SKM-1 treated with dmso at 0.1 percent for 144 hours (cell line): ENCODE results near the gene ARMH2.
A peak's percentile ranks its signal among the peaks of the same experiment; 100 is the strongest.

Experiments
- DNase-seq: peaks from one replicate; lab custom pipeline; 2025; ENCODE audit not compliant: unreplicated experiment; lab: John Stamatoyannopoulos, UW

The ARMH2 gene

DNA sequence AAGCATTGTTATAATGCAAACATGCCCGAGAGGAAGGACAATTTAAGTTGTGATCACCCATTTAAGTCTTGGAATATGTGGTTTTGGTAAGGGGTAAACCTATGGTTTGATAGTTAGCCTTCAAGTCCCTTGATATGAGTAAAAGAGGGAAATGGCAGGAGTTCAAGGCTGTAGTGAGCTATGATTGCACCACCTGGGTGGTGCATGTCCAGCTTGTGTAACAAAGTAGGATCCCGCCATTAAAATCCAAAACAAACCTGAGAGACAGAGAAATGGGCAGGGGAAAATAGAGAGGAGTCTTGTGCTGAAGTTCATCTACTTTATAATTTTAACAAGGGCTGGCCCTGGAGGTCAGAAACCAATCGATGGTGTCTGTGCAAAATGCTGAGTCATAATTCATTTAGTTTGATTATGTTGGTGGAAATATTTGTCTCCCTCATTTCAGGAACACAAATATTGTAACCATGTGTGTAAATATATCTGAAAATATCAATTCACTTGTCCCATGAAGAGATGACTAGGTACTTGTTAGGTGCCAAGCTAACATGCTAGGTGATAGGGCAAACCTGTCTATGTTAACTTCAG lies 23.2 kb upstream of the ARMH2 start:
- DNase-seq: no peak

DNA sequence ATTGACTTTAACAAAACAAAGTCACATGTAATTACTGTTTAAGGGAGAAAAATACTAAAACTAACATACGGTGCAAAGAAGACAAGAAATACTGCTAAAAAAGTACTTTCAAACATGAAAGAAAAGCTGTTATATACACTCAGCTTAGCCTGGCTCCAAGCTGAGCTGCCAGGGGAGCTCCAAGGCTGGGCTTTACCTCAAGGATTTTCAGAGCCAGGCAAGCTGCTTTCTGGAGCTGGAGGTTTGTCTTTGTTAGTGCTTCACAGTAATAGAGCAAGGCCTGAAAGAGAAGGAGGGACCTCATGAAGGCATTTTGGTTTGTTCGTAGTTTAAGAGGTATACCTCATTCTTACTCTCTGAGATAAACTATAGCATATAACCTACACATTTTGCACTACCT lies 19.6 kb upstream of the ARMH2 start:
- DNase-seq: no peak

DNA sequence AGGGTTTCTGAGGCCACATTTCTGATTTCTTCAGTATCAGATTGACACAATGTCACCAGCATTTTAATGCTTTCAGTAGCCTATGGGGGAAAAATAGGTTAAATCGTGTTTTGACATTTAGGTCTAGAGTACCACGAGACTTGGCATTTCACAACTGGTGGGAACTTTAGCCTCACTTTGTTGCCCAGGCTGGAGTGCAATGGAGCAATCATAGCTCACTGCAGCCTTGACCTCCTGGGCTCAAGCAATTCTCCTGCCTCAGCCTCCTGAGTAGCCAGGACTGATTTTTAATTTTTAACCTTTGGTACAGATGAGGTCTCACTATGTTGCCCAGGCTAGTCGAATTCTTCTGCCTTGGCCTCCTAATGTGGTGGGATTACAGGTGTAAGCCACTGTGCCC lies 11.0 kb upstream of the ARMH2 start:
- no peak for DNase-seq

DNA sequence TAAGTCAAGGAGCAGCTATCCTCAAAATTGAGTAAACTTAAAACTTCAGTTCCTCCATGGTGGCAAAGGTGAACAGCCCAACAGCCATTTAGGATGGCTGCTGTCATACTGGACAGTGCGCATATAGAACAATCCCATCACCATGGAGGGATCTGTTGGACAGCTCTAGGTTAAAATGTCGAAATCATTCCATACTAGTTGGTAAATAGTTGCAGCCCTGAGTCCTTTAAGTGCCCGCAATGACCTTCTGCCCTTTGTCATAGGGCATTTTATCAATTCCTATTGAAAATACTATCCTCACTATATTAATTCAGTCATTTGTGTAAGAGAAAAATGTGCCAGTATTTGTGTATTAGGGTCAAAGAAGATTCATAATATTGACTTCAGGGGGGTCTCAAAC lies 8.9 kb upstream of the ARMH2 start:
- no peak for DNase-seq

DNA sequence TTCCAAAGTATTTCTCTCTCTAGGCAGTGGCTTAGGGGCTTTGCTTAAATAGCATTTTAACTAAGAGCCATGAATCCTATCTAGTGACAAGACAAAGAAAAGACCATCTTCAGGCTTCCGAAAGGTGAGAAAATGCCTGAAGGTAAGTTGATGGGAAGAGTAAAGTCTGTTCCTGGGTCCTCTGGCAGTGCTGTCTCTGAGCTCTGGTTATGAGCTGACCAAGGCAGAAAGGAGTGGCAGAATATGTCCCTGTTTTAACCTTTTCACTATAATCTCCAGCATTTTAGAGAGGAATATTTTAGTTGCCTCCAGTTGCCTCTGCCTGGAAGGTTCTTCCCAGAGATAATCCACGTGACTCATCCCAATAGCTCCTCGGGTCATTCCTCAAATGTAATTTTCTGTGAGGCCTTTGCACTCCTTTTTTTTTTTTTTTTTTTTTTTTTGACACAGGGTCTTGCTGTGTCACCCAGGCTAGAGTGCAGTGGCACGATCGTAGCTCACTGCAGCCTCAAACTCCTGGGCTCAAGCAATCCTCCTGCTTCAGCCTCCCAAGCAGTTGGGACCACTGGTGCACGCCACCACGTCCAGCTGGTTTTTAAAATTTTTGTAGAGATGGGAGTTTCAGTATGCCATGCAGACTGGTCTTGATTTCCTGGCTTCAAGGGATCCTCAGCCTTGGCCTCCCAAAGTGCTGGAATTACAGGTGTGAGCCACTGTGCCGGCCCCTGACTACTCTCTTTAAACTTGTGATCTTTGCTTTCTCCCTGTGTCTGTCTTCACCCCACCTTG lies 3.7 kb upstream of the ARMH2 start:
- DNase-seq: no peak

DNA sequence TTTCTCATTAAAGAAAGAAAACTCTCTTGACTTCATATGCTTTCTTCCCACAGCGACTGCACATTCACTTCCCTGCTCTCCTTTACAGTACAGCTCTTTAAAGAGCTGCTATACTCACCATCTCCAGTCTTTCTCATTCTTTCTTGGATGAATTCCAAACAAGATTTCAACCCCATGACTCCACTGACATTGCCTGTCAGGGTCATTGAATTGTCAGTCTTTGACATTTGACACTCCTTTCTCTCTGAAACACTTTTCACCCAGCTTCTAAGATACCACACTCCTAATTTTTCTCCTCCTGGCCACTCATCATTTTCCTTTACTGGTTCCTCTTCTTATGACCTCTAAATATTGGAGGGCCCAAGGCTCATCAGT lies 811 bp upstream of the ARMH2 start:
- DNase-seq: no peak

DNA sequence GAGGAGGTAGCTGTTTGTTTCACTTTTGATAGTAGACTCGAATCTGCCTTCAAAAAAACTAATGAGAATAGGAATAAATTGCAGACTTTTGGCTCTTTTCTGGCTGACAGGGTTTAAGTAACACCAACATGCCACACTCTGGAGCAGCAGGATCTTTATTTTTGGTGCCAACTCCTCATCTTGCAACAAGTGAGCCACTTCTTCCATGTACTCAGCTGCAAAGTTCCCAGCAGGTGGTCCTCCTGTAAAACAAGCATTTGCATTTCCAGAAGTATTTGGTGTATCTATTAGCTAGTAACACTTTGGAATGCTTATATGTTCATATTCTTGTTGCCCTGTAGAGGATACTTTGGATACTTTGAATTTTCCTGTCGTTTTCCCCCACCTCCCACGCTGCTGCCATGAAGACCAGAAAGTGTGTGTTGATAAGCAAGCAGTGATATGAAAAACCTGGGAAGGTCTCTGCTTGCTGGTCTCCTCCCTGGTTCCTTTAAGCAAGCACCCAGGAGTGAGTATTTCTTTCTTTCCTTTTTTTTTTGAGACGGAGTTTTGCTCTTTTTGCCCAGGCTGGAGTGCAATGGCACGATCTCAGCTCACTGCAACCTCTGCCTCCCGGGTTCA lies 1.0 kb downstream of the ARMH2 start:
- no peak for DNase-seq

DNA sequence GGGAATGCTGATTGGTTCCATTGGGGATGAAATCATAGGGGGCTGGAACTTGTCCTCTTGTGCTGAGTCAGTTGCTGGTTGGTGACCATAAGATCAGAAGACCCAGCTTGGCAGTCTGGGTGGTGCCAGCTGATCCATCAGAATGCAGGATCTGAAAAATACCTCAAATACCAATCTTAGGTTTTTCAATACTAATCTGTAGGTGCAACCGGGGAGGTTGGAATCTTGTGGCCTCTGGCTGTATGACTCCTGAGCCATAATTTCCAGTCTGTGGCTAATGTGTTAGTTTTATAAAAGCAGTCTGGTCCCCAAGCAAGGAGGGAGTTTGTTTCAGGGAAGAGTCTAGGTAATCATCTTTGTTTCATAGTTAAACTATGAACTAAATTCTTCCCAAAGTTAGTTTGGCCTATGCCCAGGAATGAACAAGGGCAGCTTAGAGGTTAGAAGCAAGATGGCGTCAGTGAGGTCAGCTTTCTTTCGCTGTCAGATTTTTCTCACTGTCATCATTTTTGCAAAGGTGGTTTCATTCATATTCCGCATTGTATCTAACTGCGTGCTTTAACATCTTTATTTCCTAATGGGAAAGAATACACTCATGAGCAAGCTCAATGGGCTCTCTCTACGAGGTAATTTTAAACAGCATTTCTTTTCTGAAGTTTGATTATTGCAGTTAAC lies 2.0 kb downstream of the ARMH2 start:
- DNase-seq: no peak

DNA sequence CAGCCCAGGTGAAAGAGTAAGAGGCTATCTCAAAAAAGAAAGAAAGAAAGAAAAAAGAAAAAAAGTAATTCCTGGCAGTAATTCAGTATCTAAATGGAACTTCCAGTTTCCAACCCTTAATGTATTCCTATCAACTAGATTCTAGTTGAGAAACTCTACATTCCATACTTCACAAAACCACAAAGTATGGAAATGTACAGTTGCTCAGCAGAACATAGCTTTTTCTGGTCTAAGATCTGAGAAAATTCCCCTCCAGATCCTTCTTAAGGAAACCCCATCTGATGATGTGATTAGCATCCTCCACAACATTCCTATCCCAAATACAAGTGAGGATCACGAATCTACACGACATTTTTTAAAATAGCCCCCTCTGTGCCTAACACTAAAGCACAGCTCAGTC lies 3.6 kb downstream of the ARMH2 start:
- DNase-seq: no peak

DNA sequence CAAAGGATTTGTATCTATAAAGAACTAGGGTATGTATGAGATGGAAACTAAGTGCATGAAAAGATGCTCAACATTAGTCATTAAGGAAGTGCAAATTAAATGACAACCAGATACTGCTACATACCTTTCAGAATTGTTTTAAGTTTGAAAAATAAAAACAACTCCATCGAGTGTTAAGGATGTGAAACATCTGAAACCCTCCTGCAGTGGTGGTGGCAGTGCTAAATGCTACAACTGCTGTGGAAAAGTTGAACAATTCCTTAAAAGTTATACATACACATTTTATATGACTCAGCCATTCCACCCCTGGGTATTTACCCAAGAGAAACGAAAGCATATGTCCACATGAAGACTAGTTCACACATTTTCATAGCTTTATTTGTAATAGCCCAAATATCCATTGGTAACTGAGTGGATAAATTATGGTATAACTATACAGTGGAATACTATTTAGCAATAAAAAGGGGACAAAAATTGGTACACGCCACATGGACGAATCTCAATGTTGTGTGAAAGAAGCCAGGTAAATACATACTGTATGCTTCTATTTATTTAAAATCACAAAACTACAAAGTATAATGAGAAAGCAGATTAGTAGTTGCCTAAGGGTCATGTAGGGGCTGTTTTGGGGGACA lies 10.6 kb downstream of the ARMH2 start:
- DNase-seq: no peak

DNA sequence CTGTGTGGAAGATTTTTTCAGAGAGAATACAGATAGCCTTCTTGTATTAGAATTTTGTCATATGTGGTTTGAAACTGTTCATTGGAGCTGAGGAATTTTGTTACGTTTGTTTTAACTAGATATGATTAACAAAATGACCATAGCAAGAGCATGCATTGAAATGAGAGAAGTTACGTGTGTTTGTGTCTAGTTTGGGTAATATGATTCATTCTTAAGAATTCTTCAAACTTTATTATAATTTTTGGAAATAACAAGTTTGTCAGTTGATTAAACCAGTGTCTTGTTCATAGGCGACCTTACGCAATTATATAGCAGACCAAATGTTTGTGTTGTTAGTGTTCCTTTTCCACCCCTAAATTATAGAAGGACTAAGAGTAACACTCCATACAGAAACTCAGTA lies 18.5 kb downstream of the ARMH2 start:
- no peak for DNase-seq

DNA sequence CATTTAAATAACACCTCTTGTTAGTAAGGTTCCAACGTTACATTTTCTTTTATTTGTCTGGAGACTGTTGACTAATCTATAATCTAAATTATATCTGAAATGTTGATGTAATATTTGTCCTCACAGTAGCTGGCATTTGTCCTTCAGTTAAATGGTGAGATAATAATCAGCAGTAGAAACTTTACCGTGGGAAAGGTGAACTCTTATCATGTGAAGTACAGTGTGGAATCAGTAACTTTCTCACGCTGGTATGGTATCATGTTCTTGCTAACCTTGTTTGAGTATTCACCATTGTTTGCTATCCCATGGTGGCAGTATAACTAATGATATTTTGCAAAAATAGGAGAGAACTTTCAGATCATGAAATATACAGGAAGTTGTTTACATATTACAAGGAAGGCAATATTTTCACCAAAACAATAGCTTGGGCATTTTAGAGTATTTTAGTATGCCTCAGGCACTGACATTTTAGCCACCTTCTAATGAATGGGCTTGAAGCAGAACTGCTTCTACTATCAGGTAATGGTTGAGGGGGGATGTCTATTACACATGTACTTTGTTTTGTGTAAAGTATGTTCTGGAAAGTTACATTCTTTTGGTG lies 19.2 kb downstream of the ARMH2 start:
- no peak for DNase-seq

DNA sequence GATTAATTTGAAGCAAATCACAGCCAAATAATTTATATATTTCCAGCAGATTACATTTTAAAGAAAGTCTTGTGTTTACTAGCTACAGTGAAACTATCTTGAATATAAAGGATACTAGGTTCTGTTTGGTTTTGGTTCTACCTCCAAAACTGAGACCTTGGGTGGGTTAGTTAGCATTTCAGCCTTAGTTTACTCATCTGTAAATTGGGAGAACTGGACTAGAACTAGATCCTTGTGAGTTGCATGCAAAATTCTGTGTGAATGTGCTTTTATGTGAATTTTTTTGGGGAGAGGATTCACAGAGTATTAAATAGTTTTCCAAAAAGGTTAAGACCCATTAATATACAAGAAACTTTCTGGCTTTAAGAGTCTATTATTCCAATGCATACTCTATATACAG lies 19.8 kb downstream of the ARMH2 start:
- DNase-seq: no peak

DNA sequence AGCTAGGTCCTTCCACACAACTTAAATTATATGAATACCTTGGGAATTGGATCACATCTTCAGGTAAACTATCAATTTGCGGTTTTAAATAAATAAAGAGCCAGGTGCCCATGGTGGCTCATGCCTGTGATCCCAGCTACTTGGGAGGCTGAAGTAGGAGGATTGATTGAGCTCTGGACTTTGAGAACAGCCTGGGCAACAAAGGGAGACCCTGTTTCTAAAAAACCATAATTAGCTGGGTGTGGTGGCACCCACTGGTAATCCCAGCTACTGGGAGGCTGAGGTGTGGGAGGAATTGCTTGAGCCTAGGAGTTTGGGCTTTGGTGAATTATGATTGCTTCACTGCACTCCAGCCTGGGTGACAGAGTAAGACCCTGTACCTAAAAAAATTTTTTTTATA lies 20.6 kb downstream of the ARMH2 start:
- DNase-seq: no peak

DNA sequence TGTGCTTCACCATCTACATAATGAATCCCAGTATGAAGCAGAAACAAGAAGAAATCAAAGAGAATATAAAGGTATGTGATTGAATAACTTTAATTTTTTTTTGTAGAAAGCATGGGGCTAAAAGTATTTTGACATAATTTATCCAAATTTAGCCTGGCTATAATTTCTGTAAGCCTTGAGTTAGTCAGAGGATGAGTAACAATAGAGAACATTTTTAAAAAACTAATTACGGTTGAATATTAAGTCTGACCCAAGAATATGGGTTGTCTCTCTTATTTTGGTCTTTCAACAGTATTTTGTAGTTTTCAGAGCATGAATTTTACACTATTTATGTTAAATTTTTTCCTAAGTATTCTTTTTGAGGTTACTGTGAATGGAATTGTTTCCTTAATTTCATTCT lies 21.5 kb downstream of the ARMH2 start:
- DNase-seq: no peak

DNA sequence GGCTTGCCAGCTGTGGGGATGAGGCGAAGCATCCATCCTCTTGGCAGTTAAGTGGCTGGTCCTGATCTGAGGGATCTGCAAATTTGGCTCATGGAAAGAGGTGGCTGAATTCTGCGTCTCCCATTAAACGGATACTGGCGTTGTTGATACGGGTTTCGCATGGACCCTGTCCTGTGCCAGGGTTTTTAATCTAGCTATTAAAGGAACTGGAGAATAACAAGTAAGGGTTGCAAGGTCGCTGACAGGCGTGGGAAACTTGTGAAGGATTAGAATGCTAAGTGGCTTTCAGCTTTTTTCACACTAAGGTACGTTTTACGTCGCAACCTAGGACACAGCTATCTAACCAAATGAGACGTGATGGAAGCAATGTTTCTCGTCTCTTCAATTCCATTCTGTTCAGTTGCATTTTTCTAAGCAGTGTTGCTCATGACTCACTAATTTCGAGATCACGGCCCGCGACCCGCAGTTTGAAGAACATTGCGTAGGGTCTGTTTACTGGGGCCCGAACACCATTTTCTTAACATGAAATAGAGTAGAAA lies 23.1 kb downstream of the ARMH2 start:
- peak; percentile 14 for DNase-seq

DNA sequence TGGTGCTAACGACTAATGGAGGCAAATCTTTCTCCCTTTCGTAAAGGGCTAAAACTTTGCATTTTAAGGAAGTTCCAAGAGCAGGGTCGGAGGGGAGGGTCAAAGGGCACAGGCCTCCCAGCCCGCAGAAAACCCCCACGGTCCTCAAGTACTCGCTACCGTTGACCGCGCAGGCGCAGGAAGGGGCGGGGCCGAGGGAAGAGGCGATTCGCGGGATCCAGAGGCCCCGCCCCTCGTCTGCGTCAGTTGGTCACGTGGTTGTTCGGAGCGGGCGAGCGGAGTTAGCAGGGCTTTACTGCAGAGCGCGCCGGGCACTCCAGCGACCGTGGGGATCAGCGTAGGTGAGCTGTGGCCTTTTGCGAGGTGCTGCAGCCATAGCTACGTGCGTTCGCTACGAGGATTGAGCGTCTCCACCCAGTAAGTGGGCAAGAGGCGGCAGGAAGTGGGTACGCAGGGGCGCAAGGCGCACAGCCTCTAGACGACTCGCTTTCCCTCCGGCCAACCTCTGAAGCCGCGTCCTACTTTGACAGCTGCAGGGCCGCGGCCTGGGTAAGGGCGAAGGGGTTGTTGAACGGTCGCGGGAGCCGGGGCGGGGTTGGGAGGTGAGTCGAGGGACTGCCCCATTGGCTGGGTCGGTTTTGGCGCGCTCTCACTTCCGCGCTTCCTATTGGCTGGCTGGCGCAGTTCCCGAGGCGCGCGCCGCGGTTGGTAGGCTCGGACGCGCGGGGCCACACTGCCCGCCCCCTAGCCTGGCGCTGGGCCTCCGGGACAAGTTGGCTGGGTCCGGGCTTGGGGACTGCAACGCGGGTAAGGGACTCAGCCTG lies 23.8 kb downstream of the ARMH2 start, which contains the start of gene GMNN:
Gene GMNN (plus strand): TSS at position 242 of the 824 bp plus-strand sequence. CDS start 2,310 bp downstream, outside the sequence.
- peak; percentile 94 for DNase-seq

DNA sequence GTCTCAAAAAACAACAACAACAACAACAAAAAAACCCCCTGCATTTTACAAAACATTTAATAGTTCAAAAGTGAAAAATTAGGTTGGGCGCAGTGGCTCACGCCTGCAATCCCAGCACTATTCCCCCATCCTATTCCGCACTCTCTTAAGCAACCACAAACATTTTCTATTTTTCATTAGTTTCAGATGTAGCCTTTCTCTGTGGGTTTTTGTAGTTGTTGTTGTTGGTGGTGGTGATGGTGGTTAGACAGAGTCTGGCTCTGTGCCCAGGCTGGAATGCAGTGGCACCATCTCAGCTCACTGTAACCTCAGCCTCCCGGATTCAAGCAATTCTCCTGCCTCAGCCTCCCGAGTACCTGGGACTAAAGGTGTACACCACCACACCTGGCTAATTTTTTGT lies 30.4 kb downstream of the ARMH2 start:
- DNase-seq: no peak

DNA sequence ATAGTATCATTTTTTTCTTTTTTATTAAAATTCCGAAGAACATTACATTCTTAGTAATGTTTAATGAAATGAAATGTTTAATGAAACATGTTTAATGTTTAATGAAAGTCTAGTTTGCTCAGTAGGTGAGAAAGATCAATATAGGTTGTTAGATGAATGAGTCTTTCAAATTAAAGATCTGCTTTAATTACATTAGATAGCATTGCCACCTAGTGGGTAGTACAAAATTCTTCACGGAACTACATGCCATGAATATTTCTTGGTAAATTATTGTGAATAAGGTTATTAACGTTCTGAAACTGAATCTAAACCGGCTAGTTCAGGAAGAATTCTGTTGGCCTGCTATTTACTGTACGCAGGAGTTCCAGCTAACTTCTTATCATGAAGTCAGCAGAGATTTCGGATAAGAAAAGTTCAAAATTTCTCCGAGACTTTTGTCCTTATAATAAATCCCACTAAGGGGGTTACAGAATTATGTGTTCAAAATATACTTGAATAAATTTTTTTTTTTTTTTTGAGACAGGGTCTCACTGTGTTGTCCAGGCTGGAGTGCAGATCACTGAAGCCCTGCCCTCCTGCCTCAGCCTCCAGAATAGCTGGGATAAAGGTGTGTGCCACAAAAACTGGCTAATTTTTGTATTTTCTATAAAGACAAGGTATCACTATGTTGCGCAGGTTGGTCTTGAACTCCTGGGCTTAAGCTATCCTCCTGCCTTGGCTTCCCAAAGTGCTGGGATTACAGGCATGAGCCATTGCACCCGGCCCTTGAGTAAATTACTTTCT lies 31.8 kb downstream of the ARMH2 start:
- peak; percentile 18 for DNase-seq
